GM18502 (cell line): ENCODE data around the gene COL19A1.

Experiments used
- ATAC-seq: cut with Tn5 transposase; IDR thresholded peaks from one replicate; pipeline ENCODE4 v1.9.1; 2021; ENCODE audit warnings: mild to moderate bottlenecking; ENCODE audit not compliant: unreplicated experiment, poor library complexity

COL19A1 gene

DNA sequence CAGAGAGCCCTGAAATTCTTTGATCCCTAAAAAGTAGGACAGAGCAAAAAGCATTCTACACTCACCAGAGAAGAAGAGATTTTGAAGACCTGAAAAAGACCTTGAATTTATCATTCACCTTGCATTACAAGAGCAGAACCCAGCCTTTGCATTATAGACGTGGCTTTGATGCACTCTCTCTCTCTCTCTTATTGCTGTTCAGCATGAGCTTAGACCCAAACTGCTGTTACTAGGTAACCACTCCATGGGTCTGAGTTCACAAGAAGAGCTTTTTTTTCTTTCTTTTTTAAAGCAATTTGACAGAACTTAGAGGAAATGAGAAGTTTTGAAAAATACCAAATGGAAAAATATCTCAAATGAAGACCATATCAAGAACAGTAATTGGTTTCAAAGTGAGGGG is 392.1 kb downstream of the COL19A1 start:
- ATAC-seq = no peak
